ENCODE measurements around the gene SMYD3. TPM values are rescaled to one million over a fixed set of nuclear protein-coding genes. Genes with fewer than 3 reads are reported as not detected.

Gene SMYD3
- total RNA-seq, 1 experiment from 2014 or later, result 25.5 TPM

DNA sequence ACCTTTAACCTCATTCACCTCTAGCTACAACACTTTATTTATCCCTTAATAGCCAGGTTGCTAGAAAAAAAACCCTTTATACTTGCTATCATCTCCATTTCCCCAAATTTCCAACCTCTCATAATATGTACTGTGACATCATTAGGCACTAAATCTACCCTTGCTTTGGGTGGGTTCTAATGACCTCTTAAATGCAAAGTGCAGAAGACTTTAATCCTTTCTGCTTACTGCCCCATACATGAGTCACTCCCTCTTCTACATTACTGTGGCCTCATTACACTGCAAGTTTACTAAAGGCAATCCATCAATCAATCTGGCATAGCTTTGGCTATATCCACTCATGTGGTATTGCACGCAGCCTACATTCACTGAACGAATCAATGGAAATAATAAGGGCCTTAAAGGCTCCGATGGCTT lies 353.3 kb downstream of the SMYD3 start:
- H3T11ph ChIP-seq (ENCODE audit: low read length), result no peak overlapping the region
- no peaks in the 10 kb centered on the region for H3K9me3 ChIP-seq (ENCODE audit: control insufficient read depth, low read depth, low read length)
- H3K4me1 ChIP-seq (ENCODE audit: insufficient read depth, low read length), result no peaks in the 10 kb centered on the region
- peaks cover 24 to 30% of the 10 kb centered on the region in 2 experiments for H3K4me1 Mint-ChIP-seq
- H2AFZ ChIP-seq (ENCODE audit: low read length), result no peak overlapping the region
- H4K8ac ChIP-seq (replicated peaks; ENCODE audit: insufficient read length, low read depth, low read length), result no peak overlapping the region
- no peaks in the 10 kb centered on the region for H3K9me3 Mint-ChIP-seq
- H4K91ac ChIP-seq (ENCODE audit: insufficient read length, low read depth, low read length), result no peak overlapping the region
- H3K36me3 Mint-ChIP-seq (ENCODE audit: insufficient read depth in 1 of 3, low read depth in 3 of 3), result peaks cover 0 to 2% (median 0%) of the 10 kb centered on the region in 3 experiments; a peak in 5 of 7 replicates
- no peak overlapping the region for H3K4ac ChIP-seq (ENCODE audit: low read depth, low read length)
- no peaks in the 10 kb centered on the region for H3K27me3 ChIP-seq (ENCODE audit: insufficient read depth, low read length)
- H2BK5ac ChIP-seq (ENCODE audit: insufficient read length, low read length), result no peak overlapping the region
- H3K9ac ChIP-seq (ENCODE audit: extremely low read depth, insufficient read length, low read length), result no peak overlapping the region
- no peak overlapping the region for H3K23ac ChIP-seq (ENCODE audit: insufficient read length, low read depth, low read length)
- H3K79me1 ChIP-seq (ENCODE audit: insufficient read depth, low read depth, low read length, poor library complexity, severe bottlenecking), result no peaks in the 10 kb centered on the region
- H2BK12ac ChIP-seq (ENCODE audit: insufficient read length, low read depth, low read length), result no peak overlapping the region
- H3K14ac ChIP-seq (ENCODE audit: insufficient read depth, low read length), result no peak overlapping the region
- no peak overlapping the region for H2BK20ac ChIP-seq (ENCODE audit: low read depth, low read length, poor library complexity, severe bottlenecking)
- H2BK15ac ChIP-seq (ENCODE audit: low read depth, low read length), result no peak overlapping the region
- no peak overlapping the region for H3K56ac ChIP-seq (ENCODE audit: insufficient read length, low read depth, low read length)
- no peak overlapping the region for H3K4me2 ChIP-seq (ENCODE audit: insufficient read depth, insufficient read length, low read length)
- no peaks in the 10 kb centered on the region for H3K79me2 ChIP-seq (ENCODE audit: insufficient read depth, low read length)
- no peaks in the 10 kb centered on the region for H4K20me1 ChIP-seq (ENCODE audit: control insufficient read depth, insufficient read depth, insufficient read length)
- H3K27ac Mint-ChIP-seq, result no peak overlapping the region
- no peak for DNase-seq
- H2BK120ac ChIP-seq (ENCODE audit: low read depth, low read length, poor library complexity, severe bottlenecking), result no peak overlapping the region
- no peak overlapping the region for H3K27ac ChIP-seq (ENCODE audit: insufficient read length, low read depth, low read length)
- H4K5ac ChIP-seq (ENCODE audit: insufficient read length, low read depth, low read length), result no peak overlapping the region
- no peak overlapping the region for H2AK5ac ChIP-seq (ENCODE audit: insufficient read length, low read length)
- H3K23me2 ChIP-seq (ENCODE audit: insufficient read length, low read depth, low read length, poor library complexity, severe bottlenecking), result no peaks in the 10 kb centered on the region
- TF ChIP-seq, protein P1, sequence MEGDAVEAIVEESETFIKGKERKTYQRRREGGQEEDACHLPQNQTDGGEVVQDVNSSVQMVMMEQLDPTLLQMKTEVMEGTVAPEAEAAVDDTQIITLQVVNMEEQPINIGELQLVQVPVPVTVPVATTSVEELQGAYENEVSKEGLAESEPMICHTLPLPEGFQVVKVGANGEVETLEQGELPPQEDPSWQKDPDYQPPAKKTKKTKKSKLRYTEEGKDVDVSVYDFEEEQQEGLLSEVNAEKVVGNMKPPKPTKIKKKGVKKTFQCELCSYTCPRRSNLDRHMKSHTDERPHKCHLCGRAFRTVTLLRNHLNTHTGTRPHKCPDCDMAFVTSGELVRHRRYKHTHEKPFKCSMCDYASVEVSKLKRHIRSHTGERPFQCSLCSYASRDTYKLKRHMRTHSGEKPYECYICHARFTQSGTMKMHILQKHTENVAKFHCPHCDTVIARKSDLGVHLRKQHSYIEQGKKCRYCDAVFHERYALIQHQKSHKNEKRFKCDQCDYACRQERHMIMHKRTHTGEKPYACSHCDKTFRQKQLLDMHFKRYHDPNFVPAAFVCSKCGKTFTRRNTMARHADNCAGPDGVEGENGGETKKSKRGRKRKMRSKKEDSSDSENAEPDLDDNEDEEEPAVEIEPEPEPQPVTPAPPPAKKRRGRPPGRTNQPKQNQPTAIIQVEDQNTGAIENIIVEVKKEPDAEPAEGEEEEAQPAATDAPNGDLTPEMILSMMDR (conservative IDR thresholded peaks at IDR 0.05), result no peak
- H3K4me3 Mint-ChIP-seq, result no peak overlapping the region
- WGBS (ENCODE audit: extremely low coverage, insufficient read length, low lambda C conversion rate), result no CpG with 5 or more reads among the region's 3 CpGs
- no peaks in the 10 kb centered on the region for H3K27me3 Mint-ChIP-seq (ENCODE audit: low read depth)
- no peak overlapping the region for H3K18ac ChIP-seq (ENCODE audit: insufficient read length, low read depth, low read length)

All from H9 (cell line).